ENCODE results near the gene STARD10. TPM values are rescaled to one million over a fixed set of nuclear protein-coding genes. Genes with fewer than 3 reads are reported as not detected.

The STARD10 gene
- total and polyA plus RNA-seq, 2 donors (not counting 3 experiments of a cell fraction or from before 2014, with no cell fraction given): 16.1 to 22.5 TPM

DNA sequence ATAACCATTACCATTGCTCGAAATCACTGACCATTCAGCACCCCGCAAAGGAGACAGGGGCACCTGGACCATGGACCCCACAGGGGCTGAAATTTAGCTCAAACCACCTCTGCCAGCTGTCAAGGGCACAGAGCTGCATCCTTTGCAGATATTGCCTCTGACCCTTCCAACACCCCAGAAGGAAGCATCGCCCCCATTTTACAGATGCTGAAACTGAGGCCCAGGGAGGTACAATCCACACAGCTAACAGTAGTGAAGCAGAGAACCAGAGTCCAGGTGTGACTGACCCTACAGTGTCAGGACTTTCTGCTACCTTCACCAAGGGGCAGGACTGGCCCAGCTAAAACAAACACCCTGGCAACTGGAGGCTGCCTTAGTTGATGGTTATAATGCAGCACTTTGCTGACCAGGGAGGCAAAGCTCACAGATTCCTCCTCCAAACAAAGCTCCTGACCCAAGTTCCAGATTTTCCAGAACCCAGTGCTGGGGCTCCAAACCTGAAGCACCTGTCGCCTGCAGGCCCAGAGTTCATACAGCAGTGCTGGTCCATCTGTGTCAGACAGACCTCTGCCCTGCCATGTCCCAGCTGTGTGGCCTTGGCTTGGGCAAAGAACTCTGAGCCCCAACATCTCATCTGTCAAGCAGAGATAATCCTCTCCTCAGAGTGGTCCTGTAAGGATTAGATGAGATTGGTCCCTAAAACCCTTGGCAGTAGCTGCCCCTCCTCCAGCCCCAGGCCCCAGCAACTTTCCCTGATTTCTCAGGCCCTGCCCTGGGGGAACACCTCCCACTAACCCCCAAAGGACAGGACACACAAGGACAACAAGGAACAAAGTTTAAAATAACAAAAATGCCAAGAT, 26.4 kb downstream of the STARD10 start:
- intact Hi-C loops (cut with micrococcal nuclease) (no loop called here), dilution Hi-C loops (cut with MboI; ENCODE audit: extremely low pct_ligation_motif_present, low sequenced_read_pairs) (no loop called here)
- H3K4me3 ChIP-seq (replicated peaks in 1 of 3; ENCODE audit: insufficient read depth in 1 of 3, low read depth in 1 of 3, low read length in 3 of 3): no peak overlapping the region
- CTCF ChIA-PET: no interaction called here
- no peak for FAIRE-seq
- no peaks in the 10 kb centered on the region for H3K9me3 ChIP-seq (replicated peaks; ENCODE audit: control insufficient read depth, insufficient read depth, low read length)
- no peaks in the 10 kb centered on the region for H3K27me3 ChIP-seq (ENCODE audit: control insufficient read depth in 2 of 2, insufficient read depth in 2 of 2, low read length in 2 of 2)
- no peak for DNase-seq (ENCODE audit: low read depth, low spot score)
- no peaks in the 10 kb centered on the region for H3K36me3 ChIP-seq (ENCODE audit: control insufficient read depth in 2 of 2, extremely low read depth in 1 of 2, insufficient read depth in 2 of 2, low read length in 2 of 2)
- H3K9me1 ChIP-seq (replicated peaks; ENCODE audit: control insufficient read depth, extremely low read depth, insufficient read depth, low read length): no peaks in the 10 kb centered on the region
- TF ChIP-seq POLR2AphosphoS5 (IDR thresholded peaks at IDR 0.05; ENCODE audit: insufficient read depth, low read depth, low read length): no peak
- no peak for TF ChIP-seq EZH2 (IDR thresholded peaks at IDR 0.05; ENCODE audit: borderline replicate concordance, low read depth, low read length, severe bottlenecking)
- TF ChIP-seq FOS (IDR thresholded peaks at IDR 0.05; ENCODE audit: borderline replicate concordance, insufficient read depth, low read length): no peak
- TF ChIP-seq, protein P1, sequence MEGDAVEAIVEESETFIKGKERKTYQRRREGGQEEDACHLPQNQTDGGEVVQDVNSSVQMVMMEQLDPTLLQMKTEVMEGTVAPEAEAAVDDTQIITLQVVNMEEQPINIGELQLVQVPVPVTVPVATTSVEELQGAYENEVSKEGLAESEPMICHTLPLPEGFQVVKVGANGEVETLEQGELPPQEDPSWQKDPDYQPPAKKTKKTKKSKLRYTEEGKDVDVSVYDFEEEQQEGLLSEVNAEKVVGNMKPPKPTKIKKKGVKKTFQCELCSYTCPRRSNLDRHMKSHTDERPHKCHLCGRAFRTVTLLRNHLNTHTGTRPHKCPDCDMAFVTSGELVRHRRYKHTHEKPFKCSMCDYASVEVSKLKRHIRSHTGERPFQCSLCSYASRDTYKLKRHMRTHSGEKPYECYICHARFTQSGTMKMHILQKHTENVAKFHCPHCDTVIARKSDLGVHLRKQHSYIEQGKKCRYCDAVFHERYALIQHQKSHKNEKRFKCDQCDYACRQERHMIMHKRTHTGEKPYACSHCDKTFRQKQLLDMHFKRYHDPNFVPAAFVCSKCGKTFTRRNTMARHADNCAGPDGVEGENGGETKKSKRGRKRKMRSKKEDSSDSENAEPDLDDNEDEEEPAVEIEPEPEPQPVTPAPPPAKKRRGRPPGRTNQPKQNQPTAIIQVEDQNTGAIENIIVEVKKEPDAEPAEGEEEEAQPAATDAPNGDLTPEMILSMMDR (IDR thresholded peaks at IDR 0.05; ENCODE audit: extremely low read depth in 1 of 2, insufficient read depth in 1 of 2, low read depth in 1 of 2, low read length in 2 of 2): no peak
- TF ChIP-seq MYC (IDR thresholded peaks at IDR 0.05; ENCODE audit: low read depth, low read length): no peak
- TF ChIP-seq POLR2A (IDR thresholded peaks at IDR 0.05; ENCODE audit: low read depth, low read length): no peak
- H3K4me1 ChIP-seq (ENCODE audit: control insufficient read depth, extremely low read depth, insufficient read depth, low read length): no peaks in the 10 kb centered on the region
- H3K9ac ChIP-seq (replicated peaks; ENCODE audit: extremely low read depth, insufficient read depth, low read length): no peak overlapping the region
- no peak overlapping the region for H3K4me2 ChIP-seq (ENCODE audit: insufficient read depth, low read length)
- H3K79me2 ChIP-seq (ENCODE audit: control insufficient read depth, insufficient read depth, low read length): no peaks in the 10 kb centered on the region
- POLR2A ChIA-PET: no interaction called here
- H4K20me1 ChIP-seq (replicated peaks; ENCODE audit: control insufficient read depth, extremely low read depth, insufficient read depth, low read length): no peaks in the 10 kb centered on the region
- BruUV-seq (replicated peaks): no TSS peak
- H3K27ac ChIP-seq (ENCODE audit: insufficient read depth, low read depth, low read length): no peak overlapping the region
- H2AFZ ChIP-seq (ENCODE audit: low read depth, low read length): no peak overlapping the region
